GM21723 (cell line): ENCODE data around the gene ATN1.

ENCODE experiments used
- ATAC-seq: cut with Tn5 transposase; IDR thresholded peaks from one replicate; pipeline ENCODE4 v1.9.1; 2021; ENCODE audit warnings: mild to moderate bottlenecking, moderate library complexity; ENCODE audit not compliant: unreplicated experiment

Gene ATN1

DNA sequence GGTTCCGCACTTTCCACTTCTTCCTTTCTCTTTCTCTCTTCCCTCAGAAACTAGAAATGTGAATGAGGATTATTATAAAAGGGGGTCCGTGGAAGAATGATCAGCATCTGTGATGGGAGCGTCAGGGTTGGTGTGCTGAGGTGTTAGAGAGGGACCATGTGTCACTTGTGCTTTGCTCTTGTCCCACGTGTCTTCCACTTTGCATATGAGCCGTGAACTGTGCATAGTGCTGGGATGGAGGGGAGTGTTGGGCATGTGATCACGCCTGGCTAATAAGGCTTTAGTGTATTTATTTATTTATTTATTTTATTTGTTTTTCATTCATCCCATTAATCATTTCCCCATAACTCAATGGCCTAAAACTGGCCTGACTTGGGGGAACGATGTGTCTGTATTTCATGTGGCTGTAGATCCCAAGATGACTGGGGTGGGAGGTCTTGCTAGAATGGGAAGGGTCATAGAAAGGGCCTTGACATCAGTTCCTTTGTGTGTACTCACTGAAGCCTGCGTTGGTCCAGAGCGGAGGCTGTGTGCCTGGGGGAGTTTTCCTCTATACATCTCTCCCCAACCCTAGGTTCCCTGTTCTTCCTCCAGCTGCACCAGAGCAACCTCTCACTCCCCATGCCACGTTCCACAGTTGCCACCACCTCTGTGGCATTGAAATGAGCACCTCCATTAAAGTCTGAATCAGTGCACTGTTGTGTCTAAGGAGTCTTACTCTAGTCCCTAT is 4.6 kb upstream of the ATN1 start:
- ATAC-seq, result no peak

DNA sequence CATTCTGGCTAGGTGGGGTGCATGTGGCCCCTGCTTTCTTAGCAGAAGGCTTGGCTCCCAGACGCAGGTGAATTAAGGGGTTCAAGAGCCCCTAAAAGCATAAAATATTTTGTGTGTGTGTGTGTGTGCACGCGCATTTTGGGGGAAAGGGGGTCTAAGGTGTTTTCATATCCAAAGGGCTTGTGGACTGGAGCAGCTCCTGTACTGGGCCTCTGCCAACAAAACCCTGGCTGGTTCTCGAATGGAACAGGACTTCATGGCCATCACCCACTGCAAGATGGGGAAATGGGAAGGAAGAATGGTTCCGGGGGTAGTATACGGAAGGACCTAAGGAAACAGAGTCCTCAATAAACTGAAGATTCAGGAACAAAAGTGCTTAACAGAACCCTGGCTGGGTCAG is 3.9 kb upstream of the ATN1 start:
- no peak for ATAC-seq

DNA sequence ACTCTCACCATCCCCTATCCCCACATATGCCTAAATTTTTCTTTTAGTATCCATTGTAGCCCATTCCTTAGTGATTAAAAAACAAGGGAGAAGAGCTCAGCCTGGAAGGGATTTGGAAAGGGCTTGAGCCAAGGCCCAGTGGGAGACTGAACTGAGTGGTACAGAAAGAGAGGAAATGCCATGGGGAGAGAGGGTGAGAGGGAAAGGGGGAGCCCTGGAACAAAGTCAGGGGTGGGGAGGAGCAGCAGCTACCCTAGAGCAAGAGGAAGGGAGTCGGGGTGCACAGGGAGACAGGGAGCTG is 2.6 kb upstream of the ATN1 start:
- ATAC-seq, result no peak

DNA sequence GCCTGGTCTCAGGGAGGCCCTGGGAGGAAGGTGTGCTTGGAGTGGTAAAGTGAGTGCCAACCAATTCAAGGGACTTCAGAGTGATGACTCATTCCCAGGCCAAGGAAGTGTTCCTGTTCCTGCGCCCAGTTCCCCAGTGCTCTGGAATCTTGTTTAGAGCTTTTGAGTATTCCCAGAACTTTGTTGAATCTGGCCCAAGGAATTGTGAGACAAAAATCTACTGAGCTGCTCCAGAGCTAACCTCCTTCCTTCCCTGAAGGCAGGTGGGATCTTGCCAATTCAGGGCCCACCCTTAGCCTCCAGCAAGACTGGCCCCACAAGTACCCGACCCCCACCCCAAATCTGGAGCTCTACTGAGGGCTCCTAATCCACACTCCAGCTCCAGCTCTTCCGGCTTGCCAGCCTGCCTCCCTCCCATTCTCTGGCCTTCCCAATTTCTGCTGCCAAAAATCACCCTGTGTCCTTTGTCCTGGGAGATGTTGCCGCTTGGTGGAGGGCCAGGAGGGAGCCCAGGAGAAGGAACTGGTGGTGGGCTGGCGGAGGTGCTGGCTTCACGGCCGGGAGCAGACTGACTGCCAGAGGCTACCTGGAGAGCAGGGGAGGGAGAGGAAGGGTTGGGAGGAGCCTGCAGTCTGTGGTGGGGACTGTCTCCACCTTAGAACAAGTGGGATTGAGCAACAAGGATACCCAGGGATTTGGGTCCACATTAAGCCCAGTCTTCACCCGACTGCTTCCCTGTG is 2.0 kb upstream of the ATN1 start:
- no peak for ATAC-seq

DNA sequence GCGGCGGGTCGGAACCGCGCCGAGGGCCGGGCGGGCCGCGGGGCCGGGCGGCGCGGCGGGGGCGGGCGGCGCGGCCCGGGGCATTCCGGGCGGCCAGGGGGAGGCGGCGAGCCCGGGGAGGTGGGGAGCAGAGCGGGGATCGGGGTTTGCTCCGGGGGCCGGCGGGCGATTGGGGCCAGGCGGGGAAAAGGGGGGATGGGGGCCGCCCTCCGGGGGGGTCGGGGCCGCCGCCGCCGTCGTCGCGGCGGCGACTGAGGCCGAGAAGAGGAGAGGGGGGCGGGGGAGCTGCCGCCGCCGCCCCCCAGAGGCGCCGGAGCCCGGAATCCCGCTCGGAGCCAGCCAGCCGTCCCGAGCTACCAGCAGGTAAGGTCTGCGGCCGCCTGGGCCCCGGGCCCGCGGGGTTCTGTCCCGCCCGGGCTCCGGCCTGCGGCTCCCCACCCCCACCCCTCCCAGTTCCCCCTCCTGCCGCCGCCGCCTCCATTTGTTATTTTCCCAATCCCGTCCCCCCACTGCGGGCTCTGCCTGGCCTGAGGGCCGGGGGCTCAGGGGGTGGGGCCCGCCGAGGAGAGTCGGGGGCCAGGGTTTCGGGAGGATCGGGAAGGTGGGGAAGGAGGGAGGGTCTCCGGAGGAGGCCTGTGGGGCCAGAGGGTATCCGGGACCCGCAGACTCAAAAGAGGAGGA is 403 bp downstream of the ATN1 start:
- no peak for ATAC-seq

DNA sequence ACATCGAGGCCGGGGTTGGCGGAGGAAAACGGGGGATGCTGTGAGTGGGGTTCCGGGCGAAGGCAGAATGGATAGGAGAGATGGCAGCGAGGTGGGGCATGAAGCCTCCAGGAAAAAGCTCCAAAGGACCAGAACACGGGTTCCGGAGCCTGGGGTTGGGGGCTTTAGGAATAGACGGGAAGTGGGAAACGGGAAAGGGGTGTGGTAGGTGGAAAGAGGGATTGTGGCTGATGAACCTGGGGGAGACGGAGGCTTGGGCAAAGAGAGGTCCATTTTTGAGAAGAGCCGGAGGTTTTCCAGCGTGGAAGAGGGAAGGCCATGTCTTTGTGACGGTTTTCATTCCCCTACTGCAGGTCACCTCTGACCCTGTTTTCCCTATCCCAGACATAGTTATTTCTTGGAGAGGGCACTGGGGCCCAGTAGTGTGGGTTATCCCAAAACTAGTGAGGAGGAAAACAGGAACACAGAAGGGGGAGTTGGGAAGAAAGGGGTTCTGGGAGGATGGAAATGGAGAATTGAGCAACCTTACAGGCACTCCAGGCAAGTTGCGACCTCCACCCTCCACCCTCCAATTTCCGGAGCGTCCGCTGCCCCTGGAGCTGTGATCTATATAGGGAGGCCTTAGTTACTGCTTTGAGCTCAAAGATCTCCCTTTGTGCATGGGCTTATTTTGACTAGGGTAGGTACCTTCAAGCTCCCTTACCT is 1.1 kb downstream of the ATN1 start:
- ATAC-seq, result no peak

DNA sequence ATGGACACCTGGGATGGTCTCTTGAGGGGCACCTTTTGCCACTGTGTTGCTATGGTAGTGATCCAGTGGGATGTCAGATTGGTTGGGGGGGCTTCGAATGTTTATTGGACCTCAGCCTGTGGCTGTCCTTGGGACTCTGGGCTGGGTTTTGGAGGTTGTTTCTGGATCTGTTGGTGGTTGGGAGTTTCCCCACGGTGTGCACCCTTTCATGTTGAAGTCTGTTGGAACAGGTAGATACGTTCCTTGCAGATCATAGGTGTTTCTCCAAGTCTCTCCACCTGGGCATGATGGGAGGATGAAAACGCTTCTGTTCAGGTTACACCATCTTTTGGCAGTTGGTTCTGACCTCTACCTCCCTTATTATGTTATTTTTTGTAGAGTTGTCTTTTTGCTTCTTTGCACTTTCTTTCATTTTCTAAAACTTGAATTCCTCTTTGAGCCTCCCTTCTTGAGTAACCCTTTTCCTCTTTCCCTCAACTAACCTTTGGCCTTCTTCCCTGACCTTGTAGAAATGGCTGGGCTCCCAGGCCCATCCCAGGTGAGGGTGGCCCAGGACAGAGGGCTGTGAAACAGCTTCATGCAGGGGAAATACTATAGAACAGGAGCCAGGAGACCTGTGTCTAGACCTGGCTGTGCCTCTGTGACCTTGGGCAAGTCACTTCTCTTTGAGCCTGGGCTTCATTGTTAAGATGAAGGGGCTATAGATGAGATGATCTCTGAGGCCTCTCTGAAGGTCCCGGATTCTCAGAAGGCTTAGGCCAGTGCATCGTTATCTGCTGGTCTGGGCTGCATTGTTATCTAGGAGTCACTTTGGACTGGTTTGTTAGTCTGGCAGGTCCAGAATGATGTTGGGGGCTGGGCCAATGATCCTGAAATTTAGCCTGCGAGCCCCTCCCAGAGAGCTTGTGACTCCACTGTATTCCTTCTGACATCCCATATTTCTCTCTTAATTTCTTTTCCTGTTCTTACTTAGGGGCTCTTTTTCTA is 2.0 kb downstream of the ATN1 start:
- ATAC-seq, result no peak

DNA sequence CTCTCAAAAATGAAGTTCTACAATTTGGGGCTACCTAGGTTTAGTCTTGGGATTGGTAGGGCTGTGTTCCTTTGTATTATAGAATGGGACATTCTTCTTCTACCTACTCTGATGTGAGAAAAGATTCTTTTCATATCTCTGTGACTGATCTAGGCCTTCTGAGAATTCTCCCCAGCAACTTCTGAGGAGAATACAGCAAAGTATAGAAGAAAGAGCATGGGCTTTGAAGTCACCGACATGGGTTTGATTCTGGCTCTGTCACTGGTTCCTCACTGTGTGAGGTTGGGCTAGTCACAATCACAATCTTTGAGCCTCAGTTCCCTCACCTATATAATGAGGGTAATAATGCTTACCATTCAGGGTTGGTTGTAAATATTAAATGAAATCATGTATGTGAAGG is 5.0 kb downstream of the ATN1 start:
- no peak for ATAC-seq

DNA sequence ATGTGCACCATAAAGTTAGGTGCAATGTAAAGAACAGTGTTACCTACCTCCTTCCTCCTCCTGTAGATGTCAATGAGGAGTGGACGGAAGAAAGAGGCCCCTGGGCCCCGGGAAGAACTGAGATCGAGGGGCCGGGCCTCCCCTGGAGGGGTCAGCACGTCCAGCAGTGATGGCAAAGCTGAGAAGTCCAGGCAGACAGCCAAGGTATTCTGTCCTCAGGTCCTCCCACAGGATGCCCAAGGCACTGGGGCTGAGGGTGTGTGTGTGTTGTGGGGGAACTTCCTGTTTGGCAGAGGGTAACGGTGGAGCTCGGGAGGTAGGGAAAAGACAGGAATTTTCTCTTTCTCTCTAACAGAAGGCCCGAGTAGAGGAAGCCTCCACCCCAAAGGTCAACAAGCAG is 6.4 kb downstream of the ATN1 start:
- ATAC-seq, result no peak

DNA sequence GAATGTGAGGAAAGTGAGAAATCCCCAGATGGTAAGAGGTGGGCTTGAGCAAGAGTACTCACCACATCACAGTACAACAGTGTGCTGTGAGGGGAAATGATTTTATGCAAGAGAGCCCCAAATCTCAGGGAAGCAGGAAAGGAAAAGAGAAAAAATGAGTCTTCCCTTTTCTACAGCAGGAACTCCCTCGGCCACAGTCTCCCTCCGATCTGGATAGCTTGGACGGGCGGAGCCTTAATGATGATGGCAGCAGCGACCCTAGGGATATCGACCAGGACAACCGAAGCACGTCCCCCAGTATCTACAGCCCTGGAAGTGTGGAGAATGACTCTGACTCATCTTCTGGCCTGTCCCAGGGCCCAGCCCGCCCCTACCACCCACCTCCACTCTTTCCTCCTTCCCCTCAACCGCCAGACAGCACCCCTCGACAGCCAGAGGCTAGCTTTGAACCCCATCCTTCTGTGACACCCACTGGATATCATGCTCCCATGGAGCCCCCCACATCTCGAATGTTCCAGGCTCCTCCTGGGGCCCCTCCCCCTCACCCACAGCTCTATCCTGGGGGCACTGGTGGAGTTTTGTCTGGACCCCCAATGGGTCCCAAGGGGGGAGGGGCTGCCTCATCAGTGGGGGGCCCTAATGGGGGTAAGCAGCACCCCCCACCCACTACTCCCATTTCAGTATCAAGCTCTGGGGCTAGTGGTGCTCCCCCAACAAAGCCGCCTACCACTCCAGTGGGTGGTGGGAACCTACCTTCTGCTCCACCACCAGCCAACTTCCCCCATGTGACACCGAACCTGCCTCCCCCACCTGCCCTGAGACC is 7.8 kb downstream of the ATN1 start:
- ATAC-seq, result no peak

DNA sequence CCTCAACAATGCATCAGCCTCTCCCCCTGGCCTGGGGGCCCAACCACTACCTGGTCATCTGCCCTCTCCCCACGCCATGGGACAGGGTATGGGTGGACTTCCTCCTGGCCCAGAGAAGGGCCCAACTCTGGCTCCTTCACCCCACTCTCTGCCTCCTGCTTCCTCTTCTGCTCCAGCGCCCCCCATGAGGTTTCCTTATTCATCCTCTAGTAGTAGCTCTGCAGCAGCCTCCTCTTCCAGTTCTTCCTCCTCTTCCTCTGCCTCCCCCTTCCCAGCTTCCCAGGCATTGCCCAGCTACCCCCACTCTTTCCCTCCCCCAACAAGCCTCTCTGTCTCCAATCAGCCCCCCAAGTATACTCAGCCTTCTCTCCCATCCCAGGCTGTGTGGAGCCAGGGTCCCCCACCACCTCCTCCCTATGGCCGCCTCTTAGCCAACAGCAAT is 8.5 kb downstream of the ATN1 start:
- ATAC-seq, result no peak

DNA sequence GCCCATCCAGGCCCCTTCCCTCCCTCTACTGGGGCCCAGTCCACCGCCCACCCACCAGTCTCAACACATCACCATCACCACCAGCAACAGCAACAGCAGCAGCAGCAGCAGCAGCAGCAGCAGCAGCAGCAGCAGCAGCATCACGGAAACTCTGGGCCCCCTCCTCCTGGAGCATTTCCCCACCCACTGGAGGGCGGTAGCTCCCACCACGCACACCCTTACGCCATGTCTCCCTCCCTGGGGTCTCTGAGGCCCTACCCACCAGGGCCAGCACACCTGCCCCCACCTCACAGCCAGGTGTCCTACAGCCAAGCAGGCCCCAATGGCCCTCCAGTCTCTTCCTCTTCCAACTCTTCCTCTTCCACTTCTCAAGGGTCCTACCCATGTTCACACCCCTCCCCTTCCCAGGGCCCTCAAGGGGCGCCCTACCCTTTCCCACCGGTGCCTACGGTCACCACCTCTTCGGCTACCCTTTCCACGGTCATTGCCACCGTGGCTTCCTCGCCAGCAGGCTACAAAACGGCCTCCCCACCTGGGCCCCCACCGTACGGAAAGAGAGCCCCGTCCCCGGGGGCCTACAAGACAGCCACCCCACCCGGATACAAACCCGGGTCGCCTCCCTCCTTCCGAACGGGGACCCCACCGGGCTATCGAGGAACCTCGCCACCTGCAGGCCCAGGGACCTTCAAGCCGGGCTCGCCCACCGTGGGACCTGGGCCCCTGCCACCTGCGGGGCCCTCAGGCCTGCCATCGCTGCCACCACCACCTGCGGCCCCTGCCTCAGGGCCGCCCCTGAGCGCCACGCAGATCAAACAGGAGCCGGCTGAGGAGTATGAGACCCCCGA is 9.1 kb downstream of the ATN1 start:
- no peak for ATAC-seq

DNA sequence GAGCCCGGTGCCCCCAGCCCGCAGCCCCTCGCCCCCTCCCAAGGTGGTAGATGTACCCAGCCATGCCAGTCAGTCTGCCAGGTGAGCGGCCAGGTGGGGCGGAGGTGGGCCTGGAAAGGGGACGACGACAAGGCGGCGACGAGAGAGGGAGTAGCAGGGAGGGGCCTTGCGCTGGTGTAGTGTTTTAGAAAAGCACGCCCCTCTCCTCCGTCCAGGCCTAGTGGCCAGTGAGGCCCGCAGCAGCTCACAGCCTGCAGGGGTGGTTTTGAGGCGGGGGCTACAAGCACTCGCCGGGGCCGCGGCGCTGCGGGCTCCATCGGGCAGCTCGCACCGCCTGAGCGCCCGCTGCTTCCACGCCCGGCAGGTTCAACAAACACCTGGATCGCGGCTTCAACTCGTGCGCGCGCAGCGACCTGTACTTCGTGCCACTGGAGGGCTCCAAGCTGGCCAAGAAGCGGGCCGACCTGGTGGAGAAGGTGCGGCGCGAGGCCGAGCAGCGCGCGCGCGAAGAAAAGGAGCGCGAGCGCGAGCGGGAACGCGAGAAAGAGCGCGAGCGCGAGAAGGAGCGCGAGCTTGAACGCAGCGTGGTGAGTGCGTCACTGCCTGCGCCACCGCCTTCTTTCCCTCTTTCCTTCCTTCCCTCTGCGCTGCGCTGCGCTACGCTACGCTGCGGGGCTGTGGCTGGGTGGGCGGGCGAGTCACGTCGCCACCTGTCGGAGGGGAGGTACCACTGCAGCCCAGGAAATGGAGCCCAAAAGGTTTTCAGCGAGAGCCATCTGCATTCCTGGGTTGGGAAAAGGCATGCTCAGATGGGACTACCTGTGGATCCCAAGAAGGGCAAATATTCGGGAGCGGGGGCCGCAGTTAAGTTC is 10.0 kb downstream of the ATN1 start:
- ATAC-seq, result peak; percentile 90

DNA sequence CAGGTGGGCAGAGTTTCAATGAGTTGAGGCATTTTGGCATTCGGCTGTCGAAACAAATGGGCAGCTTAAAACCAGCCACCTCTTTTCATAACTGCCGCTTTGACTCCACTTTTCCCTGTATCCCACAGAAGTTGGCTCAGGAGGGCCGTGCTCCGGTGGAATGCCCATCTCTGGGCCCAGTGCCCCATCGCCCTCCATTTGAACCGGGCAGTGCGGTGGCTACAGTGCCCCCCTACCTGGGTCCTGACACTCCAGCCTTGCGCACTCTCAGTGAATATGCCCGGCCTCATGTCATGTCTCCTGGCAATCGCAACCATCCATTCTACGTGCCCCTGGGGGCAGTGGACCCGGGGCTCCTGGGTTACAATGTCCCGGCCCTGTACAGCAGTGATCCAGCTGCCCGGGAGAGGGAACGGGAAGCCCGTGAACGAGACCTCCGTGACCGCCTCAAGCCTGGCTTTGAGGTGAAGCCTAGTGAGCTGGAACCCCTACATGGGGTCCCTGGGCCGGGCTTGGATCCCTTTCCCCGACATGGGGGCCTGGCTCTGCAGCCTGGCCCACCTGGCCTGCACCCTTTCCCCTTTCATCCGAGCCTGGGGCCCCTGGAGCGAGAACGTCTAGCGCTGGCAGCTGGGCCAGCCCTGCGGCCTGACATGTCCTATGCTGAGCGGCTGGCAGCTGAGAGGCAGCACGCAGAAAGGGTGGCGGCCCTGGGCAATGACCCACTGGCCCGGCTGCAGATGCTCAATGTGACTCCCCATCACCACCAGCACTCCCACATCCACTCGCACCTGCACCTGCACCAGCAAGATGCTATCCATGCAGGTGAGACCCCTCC is 10.8 kb downstream of the ATN1 start:
- no peak for ATAC-seq

DNA sequence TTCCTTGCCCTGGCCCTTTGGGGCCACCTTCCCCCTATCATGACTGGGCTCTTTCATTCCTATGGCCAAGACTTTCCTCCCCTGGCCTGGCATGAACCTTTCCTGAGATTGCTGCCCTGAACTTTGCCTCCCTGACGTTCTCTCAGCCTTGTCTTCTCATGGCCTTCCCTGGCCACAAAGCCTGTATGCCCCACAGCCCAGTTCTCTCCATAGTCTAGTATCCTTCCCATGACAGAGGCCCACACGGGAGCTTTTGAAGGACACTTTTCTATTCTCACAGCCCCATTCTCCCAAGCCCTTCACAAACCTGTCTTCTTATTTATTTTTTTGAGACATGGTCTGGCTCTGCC is 11.4 kb downstream of the ATN1 start:
- no peak for ATAC-seq

DNA sequence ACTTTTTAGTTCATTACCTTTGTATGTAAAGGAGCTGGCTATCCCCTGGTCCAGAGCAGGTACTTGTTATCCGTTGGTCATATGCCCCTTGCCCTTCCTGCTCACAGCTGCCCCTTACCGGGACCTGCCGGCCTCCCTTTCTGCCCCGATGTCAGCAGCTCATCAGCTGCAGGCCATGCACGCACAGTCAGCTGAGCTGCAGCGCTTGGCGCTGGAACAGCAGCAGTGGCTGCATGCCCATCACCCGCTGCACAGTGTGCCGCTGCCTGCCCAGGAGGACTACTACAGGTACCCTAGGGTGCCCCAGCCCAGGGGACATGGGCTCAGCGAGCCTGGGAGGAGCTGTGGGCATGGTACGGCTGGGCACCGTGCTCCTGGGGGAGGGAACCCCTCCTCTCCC is 13.5 kb downstream of the ATN1 start:
- ATAC-seq, result no peak

DNA sequence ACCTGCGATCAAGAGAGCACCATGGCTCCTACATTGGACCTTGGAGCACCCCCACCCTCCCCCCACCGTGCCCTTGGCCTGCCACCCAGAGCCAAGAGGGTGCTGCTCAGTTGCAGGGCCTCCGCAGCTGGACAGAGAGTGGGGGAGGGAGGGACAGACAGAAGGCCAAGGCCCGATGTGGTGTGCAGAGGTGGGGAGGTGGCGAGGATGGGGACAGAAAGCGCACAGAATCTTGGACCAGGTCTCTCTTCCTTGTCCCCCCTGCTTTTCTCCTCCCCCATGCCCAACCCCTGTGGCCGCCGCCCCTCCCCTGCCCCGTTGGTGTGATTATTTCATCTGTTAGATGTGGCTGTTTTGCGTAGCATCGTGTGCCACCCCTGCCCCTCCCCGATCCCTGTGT is 14.0 kb downstream of the ATN1 start:
- no peak for ATAC-seq
